DMS79 treated with DMSO at 0.1 percent for 48 hours (cell line): ENCODE results near the gene WDR77.

Experiments
- DNase-seq: peaks from one replicate; lab custom pipeline; 2025; lab: John Stamatoyannopoulos, UW

Gene WDR77

GRCh38 chr1:111468717-111469100 is 19.7 kb upstream of the WDR77 start:
- DNase-seq = no peak

- DNase-seq = no peak
These were observed 19.0 kb upstream of the WDR77 start for GRCh38 chr1:111467865-111468716.

GRCh38 chr1:111466480-111466879 is 17.4 kb upstream of the WDR77 start:
- no peak for DNase-seq

DNA sequence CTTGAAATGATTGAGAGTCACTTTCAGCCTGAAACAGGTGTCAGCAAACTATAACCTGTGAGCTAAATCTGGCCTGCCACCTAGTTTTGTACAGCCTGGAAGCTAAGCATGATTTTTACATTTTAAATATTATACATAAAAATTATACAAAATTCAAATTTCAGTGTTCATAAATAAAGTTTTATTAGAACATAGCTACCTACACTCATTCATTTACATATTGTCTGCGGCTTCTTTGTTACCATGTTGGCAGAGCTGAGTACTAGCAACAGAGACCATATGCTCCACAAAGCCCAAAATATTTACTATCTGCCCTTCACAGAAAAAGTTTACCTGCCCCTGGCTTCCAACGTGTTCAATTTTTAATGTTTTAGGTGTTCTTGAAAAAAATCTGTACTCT is 16.7 kb upstream of the WDR77 start:
- DNase-seq = no peak

DNA sequence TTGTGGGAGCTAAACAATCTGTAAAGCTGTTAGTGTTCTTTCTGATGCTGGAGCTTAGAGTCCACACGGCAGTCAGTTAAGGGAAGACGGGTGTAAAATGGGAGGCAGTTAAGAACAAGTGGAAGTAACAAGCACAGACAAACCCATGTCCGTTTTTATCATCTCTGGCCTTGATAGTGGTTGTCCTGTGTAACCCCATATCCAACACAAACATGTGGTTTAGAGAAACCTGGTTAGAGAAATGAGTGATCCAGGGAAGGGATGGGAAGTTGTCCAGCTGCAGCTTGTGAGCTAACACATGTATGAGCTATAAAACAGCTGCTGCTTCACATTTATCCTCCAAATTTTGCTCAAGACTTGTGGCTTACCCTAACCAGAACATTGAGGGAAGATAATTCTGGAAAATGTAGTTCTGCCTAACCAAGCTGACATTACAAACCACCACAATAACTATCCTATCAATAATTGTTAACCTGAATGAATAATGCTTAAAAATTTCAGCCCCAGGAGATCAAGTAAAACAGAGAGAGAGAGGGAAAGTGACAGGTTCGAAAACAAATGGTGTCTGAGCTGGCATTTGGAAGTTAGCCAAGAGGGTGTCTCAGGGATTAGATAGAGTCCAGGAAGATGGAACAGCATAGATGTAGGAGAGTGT is 14.1 kb upstream of the WDR77 start:
- DNase-seq = no peak

DNA sequence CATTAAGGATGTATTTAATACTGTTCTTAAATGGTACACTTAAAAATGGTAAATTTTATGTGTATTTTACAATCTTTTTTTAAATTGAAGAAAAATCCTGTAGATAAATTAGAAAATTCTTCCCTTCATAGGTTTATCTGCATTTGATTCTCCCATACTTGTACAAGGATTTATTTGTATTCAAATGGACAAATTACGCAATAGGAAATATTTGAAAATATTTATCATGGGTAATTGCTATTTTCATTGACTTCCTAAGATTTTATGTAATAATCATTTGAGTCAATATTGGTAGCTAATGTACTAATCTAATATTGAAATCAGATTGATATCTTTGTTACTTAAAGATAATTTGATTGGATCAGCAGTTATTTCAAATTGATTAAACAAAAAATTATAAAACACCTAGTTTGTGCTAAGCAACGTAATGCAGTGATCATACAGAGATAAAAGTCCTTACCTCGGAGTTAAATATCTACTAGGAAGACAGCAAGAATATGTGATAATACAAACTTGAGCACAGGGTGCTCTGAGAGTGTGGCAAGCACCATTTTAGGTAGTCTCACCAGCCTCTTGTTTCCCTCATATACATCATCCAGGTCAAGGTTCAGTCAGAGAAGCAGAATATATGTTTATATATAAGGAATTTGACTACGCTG is 13.4 kb upstream of the WDR77 start:
- no peak for DNase-seq

GRCh38 chr1:111461765-111462164 is 12.7 kb upstream of the WDR77 start:
- DNase-seq = no peak

DNA sequence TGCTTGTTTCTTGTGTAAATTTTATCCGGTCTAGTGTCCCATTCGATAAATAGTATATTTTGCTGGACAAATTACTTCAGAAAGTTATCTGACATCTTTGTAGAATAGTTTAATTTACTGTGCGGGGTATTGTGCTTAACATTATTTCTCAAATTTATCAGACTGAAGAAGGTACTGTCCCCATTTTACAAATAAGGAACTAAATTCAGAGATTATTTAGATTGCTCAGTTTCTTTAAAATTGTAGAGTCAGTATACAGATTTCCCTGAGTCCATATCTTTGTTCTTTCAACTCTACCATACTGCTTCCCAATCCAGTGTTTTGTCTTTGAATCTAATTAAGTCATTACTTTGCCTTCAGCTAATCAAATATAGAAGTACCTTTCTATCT is 6.6 kb upstream of the WDR77 start:
- DNase-seq = no peak

DNA sequence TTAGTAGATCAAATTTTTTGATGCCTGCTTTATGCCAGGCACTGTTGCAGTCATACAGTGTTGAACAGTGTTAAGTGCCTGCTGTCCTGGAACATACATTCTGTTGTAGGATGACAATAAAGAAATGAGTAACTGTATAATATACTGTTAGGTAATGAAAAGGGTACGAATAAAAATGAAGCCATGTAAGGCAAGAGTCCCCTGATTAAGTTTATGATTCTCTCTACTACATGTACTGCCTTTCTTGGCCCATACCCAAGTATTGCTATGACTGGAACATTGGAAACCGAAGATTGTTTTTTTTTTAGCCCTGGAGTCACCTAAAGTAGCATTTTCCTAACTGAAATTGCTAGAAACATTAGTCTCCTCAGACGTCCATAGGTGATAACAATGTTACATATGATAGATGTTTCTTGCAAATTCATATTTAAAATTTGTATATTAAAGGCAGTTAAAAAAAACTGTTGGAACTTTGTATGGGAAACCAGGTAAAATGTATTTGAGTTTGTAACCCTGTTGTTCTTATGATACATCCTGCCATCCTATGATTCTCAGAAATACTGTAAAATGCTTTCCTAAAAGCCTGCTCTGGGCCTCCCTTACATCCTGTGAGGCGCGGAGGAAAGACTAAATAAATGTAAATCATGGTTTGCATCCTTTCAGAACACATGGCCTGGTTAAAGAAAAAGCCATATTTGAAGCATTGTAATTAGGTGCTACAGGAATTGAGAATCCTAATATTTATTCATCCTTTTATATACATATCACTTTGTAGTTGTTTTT is 6.0 kb upstream of the WDR77 start:
- DNase-seq = no peak

- no peak for DNase-seq
These were observed 4.7 kb upstream of the WDR77 start for GRCh38 chr1:111453706-111454105.

GRCh38 chr1:111452581-111452980 is 3.5 kb upstream of the WDR77 start:
- no peak for DNase-seq

DNA sequence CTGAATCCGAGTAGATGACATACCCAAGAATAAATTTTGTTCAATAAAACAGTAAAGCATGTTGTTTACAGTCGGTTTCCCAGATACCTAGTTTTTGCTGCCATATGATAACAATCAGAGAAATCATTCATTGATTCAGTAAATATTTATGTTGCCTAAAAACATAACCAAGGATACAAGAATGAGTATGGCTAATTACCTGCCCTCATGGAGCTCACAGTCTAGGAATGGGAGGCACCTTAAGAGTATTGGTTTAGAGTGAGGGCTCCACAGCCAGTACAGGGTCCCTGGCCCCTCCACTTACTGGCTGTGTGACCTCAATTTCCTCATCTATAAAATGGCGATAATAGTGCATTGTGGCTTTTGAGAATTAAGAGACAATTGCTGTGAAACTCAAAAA is 1.1 kb upstream of the WDR77 start:
- no peak for DNase-seq

GRCh38 chr1:111449703-111450017 is 604 bp upstream of the WDR77 start:
- DNase-seq = no peak

- DNase-seq = no peak
These were observed 556 bp downstream of the WDR77 start for GRCh38 chr1:111448482-111448917.

DNA sequence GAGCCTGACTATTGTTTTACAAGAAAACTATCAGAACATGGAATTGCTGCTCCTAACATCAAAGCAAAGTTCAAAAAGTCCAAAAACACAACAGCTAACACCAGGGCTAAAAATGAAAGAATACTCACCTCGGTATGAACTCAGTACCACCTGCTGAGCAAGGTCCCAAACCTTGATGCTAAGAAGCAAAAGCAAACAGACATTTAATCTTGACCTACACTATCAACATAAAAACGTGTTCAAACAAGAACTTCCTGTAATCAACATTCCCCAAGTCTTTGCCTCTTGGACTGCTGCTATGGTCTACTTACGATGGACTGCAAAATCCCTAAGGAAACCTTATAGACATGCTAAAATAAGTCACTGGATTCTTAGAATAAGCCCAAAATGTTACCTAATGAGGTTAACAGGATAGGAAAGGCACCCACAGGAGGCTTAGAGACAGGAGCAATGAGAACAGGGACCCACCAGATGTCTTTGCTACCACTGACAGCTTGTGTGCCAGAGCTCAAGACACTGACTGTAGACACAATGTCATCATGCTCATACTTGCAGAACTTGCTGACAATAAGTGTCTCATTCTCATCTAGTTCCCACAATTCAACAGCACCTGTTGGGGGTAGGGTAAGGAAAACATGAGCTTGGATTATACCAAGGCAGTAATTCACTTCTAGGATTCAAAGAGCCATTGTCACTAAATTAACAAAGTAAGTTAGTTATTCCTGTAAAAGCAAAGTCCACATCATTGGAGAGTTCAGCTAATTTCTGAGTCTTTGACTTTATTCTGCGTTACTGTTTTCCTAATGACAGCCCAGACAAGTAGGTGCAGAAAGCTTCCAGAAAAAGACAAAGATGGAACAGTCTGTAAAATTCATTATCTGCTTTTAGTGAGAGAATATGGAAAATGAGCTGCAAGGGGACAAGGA is 1.8 kb downstream of the WDR77 start:
- no peak for DNase-seq

DNA sequence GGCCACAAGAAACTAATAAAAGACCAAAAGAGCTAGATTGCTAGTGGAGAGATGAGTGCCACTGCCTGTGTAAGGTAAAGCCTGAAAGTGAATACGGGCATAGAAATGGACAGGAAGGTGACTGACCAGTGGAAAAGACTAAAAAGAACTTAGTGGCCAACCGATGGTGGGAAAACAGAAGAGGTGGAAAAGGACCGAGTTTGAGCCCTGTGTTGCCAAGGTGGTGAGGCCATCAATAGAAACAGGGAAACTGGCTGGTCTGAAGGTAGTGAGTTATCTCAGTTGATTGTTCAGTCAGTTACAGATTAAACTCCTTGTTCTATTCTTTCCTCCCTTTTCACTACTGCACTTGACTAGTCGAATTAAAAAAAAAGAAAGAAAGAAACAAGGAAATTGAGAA is 2.5 kb downstream of the WDR77 start:
- no peak for DNase-seq

GRCh38 chr1:111444031-111444430 is 5.0 kb downstream of the WDR77 start:
- no peak for DNase-seq

- no peak for DNase-seq
These were observed 6.6 kb downstream of the WDR77 start for GRCh38 chr1:111442457-111442856.

DNA sequence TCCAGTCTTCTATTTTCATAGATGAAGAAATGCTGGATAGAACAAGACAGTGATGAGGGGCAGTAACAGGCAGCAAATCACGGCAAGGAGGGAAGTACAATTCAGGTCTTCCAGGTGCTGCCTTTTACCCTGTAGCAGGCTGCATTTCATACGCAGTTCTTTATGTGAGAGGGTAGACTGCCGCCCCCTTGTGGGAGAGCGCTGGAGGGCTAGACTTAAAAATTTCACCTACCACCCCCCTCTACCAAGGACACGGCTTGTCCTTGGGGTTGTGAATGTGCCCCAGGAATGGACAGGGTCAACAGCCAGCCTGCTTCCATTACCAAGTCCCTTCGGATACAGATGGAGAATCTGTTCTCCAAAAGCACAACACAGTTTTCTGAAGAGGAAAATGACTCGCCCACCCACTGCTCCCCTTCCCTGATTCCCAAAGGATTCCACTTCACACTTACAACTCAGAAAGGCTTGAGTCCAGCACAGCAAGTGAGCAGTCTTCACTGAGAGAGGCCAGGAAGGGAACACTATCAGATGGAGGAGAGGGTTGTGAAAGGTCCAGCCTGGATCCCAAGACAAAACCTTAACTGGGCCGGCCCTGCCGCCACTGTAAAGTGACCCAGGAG is 7.4 kb downstream of the WDR77 start:
- DNase-seq = no peak

DNA sequence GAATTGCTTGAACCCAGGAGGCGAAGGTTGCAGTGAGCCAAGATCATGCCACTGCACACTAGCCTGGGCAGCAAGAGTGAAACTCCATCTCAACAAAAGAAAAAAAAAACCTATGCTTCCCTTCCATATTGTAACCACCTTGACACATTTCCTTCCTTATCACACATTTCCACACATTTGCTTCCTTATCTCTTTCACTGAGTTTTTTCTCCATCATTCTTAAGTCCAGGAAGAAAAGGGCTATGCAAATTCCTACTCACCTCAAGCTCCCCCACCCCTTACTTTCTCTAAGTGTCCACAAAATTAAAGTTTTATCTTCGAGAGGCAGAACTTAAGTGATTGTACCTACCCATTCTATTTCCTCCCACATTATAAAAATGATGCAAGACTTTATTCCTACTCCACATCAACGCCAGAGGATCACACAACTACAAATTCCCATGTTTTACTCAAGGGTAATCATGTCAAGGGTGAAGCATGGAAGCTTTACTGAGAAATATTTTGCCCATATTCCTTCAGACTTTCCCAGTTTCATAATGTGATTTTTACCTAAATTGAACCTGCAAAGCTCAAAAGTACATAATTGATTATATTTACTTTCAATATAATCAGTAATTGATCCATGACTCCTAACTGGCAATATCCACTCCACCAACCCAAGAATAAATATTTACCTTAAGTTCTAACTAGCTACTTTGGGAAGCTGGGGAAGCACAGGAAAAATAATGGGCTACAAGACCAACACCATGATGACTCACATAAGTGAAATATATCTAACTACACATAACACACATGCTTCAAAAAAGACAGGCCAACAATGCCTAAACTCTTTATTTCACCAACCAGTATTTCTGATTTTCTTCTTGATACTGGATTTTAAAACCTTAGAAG is 9.3 kb downstream of the WDR77 start:
- no peak for DNase-seq
